ENCODE results near the gene ZFPL1. TPM values are rescaled to one million over a fixed set of nuclear protein-coding genes. Genes with fewer than 3 reads are reported as not detected.

Gene ZFPL1
- total RNA-seq, 2 experiments from 2014 or later: 38.4 to 43.9 TPM

DNA sequence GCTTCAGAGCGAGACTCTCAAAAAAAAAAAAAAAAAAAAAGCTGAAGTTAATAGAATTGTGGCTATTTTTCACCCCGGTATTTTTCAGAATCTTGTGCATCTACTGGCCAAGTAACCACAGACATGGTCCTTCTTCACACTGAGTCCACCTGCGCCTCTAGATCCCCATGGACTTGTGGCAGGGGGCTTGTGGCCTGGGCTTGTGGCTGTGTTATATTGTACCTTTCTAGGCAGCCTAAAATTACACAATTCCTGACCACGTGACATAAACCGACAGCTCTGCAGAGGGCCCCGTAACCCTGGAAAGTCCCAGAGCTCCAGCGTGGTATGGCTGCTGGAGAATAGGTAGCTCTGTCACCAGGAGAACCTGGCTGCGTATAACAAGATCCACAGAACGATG, 14.8 kb upstream of the ZFPL1 start:
- TF ChIP-seq, protein P1, sequence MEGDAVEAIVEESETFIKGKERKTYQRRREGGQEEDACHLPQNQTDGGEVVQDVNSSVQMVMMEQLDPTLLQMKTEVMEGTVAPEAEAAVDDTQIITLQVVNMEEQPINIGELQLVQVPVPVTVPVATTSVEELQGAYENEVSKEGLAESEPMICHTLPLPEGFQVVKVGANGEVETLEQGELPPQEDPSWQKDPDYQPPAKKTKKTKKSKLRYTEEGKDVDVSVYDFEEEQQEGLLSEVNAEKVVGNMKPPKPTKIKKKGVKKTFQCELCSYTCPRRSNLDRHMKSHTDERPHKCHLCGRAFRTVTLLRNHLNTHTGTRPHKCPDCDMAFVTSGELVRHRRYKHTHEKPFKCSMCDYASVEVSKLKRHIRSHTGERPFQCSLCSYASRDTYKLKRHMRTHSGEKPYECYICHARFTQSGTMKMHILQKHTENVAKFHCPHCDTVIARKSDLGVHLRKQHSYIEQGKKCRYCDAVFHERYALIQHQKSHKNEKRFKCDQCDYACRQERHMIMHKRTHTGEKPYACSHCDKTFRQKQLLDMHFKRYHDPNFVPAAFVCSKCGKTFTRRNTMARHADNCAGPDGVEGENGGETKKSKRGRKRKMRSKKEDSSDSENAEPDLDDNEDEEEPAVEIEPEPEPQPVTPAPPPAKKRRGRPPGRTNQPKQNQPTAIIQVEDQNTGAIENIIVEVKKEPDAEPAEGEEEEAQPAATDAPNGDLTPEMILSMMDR (conservative IDR thresholded peaks at IDR 0.05; ENCODE audit: low read length): no peak
- no peak for TF ChIP-seq EZH2phosphoT487 (IDR thresholded peaks at IDR 0.05; ENCODE audit: borderline replicate concordance, low read depth, low read length)
- Histone ChIP-seq H3K9me3 (ENCODE audit: low read length) (no peaks in the 10 kb centered on the region), H3K4me2 (ENCODE audit: low read length) (no peak overlapping the region), H3K79me2 (ENCODE audit: insufficient read depth, low read depth, low read length) (no peaks in the 10 kb centered on the region), H3K27ac (ENCODE audit: low read depth, low read length, poor library complexity, severe bottlenecking) (no peak overlapping the region), H2AFZ (ENCODE audit: low read length) (no peak overlapping the region), H3K4me1 (ENCODE audit: insufficient read depth, low read length, poor library complexity, severe bottlenecking) (peaks cover 26% of the 10 kb centered on the region), H3K9me2 (ENCODE audit: insufficient read depth, low read length) (no peaks in the 10 kb centered on the region), H3K36me3 (ENCODE audit: insufficient read depth, low read length) (peaks cover 2% of the 10 kb centered on the region), H4K20me1 (ENCODE audit: insufficient read depth, low read length) (no peaks in the 10 kb centered on the region), H3K4me3 (ENCODE audit: low read depth, low read length, poor library complexity, severe bottlenecking) (no peak overlapping the region)
- BruUV-seq (replicated peaks): no TSS peak
- ChIA-PET CTCF (ENCODE audit: unreplicated experiment) (no interaction called here), POLR2A (interaction anchor here (0.6 kb wide), 1 partner anchor 244 kb away, joined by 5 read pairs; no protein-coding TSS in a partner anchor)
- no peak for DNase-seq (ENCODE audit: low spot score)
- intact Hi-C loops (cut with micrococcal nuclease; ENCODE audit: unreplicated experiment): no loop called here

DNA sequence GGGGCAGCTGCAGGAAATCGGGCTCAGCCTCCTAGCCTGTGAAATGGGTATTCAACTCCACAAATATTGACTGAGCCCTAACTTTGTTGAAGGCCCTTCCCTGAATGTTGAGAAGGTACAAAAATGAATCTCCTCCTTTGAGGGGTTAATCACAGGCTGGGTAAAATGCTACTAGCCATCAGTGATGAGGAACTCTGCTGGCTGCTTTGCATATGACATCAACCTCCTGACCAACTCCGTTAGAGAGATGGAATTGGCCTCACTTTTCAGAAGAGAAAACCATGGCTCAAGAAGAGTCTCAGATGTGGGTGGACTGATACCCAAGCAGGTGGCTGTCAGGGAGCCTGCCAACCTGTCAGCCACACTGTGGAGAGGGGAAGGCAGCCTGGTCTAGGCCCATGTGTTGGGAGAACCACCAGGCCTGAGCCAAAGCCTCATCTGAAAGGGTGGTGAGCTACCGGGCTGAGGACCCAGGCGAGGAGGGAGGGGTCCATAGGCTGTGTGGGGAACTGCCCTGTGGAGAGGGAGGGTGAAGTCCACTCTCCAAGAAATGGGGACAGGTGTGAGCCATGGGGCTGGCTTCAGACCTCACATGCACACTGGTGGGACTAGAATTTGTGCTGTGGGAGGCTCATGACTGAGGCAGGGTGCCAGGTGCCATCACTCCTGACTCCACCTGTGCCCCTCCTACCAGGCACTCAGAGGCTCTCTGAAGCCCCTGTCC, 12.0 kb upstream of the ZFPL1 start:
- H3K4me1 ChIP-seq (ENCODE audit: insufficient read depth, low read length, poor library complexity, severe bottlenecking): peaks cover 19% of the 10 kb centered on the region
- peak overlapping the region; percentile 37; the same call in 1 of the 2 replicates for H3K4me2 ChIP-seq (ENCODE audit: low read length)
- POLR2A ChIA-PET: interaction anchor here (1.5 kb wide), 1 partner anchor 11 kb away, joined by 4 read pairs; the partner anchor contains the start of genes CDCA5 and ZFPL1
- TF ChIP-seq, protein P1 (conservative IDR thresholded peaks at IDR 0.05; ENCODE audit: low read length): no peak
- TF ChIP-seq EZH2phosphoT487 (IDR thresholded peaks at IDR 0.05; ENCODE audit: borderline replicate concordance, low read depth, low read length): no peak
- CTCF ChIA-PET (ENCODE audit: unreplicated experiment): no interaction called here
- H2AFZ ChIP-seq (ENCODE audit: low read length): peak overlapping the region; percentile 27; the same call in 1 of the 2 replicates
- peaks cover under 1% of the 10 kb centered on the region; the same call in 1 of the 2 replicates for H3K79me2 ChIP-seq (ENCODE audit: insufficient read depth, low read depth, low read length)
- no peak overlapping the region for H3K4me3 ChIP-seq (ENCODE audit: low read depth, low read length, poor library complexity, severe bottlenecking)
- no peaks in the 10 kb centered on the region for H4K20me1 ChIP-seq (ENCODE audit: insufficient read depth, low read length)
- peak; percentile 36 for DNase-seq (ENCODE audit: low spot score)
- peaks cover 26% of the 10 kb centered on the region for H3K36me3 ChIP-seq (ENCODE audit: insufficient read depth, low read length)
- H3K9me2 ChIP-seq (ENCODE audit: insufficient read depth, low read length): no peaks in the 10 kb centered on the region
- peak overlapping the region; percentile 26 for H3K27ac ChIP-seq (ENCODE audit: low read depth, low read length, poor library complexity, severe bottlenecking)
- no peaks in the 10 kb centered on the region for H3K9me3 ChIP-seq (ENCODE audit: low read length)
- BruUV-seq (replicated peaks): no TSS peak
- intact Hi-C loops (cut with micrococcal nuclease; ENCODE audit: unreplicated experiment): no loop called here

DNA sequence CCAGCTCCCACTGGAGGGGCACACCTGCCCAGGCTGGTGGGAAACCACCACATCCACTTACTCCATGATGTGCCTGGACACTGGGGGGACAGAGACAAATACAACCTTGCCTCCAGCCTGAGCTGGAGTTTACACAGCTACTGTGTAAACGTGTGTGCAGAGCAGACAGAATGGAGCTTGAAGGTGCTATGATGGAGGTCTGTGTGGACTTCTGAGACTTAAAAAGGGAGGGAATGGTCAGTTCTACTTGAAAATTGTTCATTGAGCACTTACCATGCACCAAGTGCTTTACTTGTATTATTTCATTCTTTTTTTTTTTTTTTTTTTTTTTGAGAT, 11.4 kb upstream of the ZFPL1 start:
- Histone ChIP-seq H3K4me3 (ENCODE audit: low read depth, low read length, poor library complexity, severe bottlenecking) (no peak overlapping the region), H3K9me2 (ENCODE audit: insufficient read depth, low read length) (no peaks in the 10 kb centered on the region), H2AFZ (ENCODE audit: low read length) (no peak overlapping the region), H4K20me1 (ENCODE audit: insufficient read depth, low read length) (no peaks in the 10 kb centered on the region), H3K27ac (ENCODE audit: low read depth, low read length, poor library complexity, severe bottlenecking) (no peak overlapping the region), H3K4me2 (ENCODE audit: low read length) (peak overlapping the region; percentile 37; the same call in 1 of the 2 replicates), H3K36me3 (ENCODE audit: insufficient read depth, low read length) (peaks cover 31% of the 10 kb centered on the region), H3K9me3 (ENCODE audit: low read length) (no peaks in the 10 kb centered on the region), H3K79me2 (ENCODE audit: insufficient read depth, low read depth, low read length) (peaks cover 6% of the 10 kb centered on the region; the same call in 1 of the 2 replicates), H3K4me1 (ENCODE audit: insufficient read depth, low read length, poor library complexity, severe bottlenecking) (peaks cover 14% of the 10 kb centered on the region)
- intact Hi-C loops (cut with micrococcal nuclease; ENCODE audit: unreplicated experiment): no loop called here
- BruUV-seq (replicated peaks): no TSS peak
- CTCF ChIA-PET (ENCODE audit: unreplicated experiment): no interaction called here
- no peak for TF ChIP-seq EZH2phosphoT487 (IDR thresholded peaks at IDR 0.05; ENCODE audit: borderline replicate concordance, low read depth, low read length)
- TF ChIP-seq, protein P1 (conservative IDR thresholded peaks at IDR 0.05; ENCODE audit: low read length): no peak
- POLR2A ChIA-PET: interaction anchor here (1.5 kb wide), 1 partner anchor 11 kb away, joined by 4 read pairs; the partner anchor contains the start of genes CDCA5 and ZFPL1
- no peak for DNase-seq (ENCODE audit: low spot score)
